ENCODE data around the gene PDE7B.
A peak's percentile ranks its signal among the peaks of the same experiment; 100 is the strongest.

Gene PDE7B

DNA sequence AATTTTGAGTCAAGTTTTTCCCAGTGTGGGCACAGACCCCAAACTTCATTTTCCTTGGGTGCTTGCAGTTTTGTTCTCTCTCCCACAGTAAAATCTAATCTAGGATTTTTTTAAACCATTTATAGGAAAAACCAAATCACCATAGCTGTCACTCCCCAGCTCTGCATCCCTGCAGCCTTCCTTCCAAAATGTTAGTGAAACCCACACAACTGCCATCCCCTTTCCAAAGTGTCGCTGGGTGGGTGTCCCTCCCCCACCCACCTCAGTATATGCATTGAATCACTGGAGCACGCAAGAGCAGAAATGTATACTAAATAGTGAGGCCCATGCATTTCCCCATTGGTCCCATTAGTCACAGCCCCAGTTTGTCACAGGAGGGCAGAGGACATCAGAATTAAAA, 260.3 kb downstream of the PDE7B start:
- no peak for DNase-seq (ENCODE audit: low read depth)
- TF ChIP-seq, protein P1, sequence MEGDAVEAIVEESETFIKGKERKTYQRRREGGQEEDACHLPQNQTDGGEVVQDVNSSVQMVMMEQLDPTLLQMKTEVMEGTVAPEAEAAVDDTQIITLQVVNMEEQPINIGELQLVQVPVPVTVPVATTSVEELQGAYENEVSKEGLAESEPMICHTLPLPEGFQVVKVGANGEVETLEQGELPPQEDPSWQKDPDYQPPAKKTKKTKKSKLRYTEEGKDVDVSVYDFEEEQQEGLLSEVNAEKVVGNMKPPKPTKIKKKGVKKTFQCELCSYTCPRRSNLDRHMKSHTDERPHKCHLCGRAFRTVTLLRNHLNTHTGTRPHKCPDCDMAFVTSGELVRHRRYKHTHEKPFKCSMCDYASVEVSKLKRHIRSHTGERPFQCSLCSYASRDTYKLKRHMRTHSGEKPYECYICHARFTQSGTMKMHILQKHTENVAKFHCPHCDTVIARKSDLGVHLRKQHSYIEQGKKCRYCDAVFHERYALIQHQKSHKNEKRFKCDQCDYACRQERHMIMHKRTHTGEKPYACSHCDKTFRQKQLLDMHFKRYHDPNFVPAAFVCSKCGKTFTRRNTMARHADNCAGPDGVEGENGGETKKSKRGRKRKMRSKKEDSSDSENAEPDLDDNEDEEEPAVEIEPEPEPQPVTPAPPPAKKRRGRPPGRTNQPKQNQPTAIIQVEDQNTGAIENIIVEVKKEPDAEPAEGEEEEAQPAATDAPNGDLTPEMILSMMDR (conservative IDR thresholded peaks at IDR 0.05; ENCODE audit: low read depth, low read length), result no peak
- no peak overlapping the region for H3K4me3 ChIP-seq (ENCODE audit: low read length)

DNA sequence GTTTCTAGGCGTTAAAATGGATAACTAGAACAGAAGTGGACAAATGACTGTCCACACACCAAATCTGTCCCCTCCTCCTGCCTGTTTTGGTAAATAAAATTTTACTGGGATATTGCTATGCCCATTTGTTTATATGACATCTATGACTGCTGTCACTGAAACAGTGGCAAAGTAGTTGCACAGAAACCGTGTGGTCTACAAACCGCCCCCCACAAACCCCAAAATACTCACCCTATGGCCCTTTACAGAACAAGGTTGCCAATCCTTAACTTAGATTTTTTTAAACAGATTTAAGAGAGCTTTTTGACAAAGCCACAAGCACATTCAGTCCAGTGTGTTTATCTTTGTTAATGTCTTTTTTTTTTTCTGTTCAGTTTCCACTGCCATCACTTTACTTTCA, 260.8 kb downstream of the PDE7B start:
- TF ChIP-seq, protein P1 (conservative IDR thresholded peaks at IDR 0.05; ENCODE audit: low read depth, low read length), result no peak
- no peak overlapping the region for H3K4me3 ChIP-seq (ENCODE audit: low read length)
- no peak for DNase-seq (ENCODE audit: low read depth)

DNA sequence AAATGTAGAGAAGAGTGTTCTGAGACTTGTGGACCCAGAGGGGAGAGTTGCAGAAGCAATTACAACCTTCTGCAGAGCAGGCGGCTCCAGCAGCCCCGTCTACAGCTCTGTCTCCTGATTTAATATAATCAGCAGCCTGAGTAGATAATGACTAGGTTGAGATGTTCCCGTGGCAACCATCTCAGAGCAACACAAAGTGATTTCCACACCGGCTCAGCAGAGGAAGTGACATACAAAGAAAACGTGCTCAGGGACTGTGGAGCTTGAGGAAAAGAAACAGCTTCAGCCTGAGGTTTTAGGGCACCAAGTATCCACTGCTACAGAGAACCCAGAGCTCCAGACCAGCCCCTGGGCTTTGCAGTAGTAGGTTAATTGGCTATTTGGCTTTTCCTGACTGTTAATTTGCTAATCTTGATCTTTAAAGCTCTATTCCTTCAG, 262.3 kb downstream of the PDE7B start:
- no peak overlapping the region for H3K4me3 ChIP-seq (ENCODE audit: low read length)
- peak; percentile 52 for DNase-seq (ENCODE audit: low read depth)
- TF ChIP-seq, protein P1 (conservative IDR thresholded peaks at IDR 0.05; ENCODE audit: low read depth, low read length), result no peak

DNA sequence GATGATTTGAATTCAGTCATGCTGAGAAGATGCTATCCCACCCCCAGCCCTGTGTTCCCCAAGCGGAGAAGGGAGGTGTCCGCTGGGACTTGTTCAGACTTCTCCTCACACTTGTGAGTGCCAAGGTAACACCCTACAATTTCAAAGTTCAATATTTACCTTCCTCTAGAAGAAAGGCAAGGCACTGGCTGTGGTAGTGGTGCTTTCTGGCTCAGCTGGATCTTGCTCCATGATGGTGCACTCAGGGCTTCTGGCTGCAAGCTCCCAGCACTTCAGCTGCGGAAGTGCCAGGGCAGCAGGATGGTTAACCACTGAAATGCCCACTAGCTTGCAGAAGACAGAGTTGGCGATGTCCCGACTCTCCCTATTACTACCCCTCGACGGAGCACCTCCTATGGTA, 263.2 kb downstream of the PDE7B start:
- no peak overlapping the region for H3K4me3 ChIP-seq (ENCODE audit: low read length)
- DNase-seq (ENCODE audit: low read depth), result no peak
- TF ChIP-seq, protein P1 (conservative IDR thresholded peaks at IDR 0.05; ENCODE audit: low read depth, low read length), result no peak

DNA sequence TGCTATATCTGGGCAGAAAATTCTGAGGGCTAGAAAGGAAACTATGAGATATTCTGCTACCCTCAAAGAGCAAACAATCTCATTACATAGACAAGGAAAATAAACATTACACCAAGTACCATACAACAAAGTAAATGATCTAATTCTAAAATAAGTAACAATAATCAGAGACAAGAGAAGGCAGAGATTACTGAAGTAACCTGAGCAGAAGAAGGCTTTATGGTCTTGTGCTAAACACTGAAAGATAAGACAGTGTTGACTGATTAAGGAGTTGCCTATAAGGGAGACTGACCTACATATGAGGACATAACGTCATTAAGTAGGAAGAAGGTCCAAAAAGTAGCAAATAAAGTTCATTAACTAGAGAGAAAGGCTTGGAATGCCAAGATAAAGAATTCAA, 264.4 kb downstream of the PDE7B start:
- TF ChIP-seq, protein P1 (conservative IDR thresholded peaks at IDR 0.05; ENCODE audit: low read depth, low read length), result no peak

DNA sequence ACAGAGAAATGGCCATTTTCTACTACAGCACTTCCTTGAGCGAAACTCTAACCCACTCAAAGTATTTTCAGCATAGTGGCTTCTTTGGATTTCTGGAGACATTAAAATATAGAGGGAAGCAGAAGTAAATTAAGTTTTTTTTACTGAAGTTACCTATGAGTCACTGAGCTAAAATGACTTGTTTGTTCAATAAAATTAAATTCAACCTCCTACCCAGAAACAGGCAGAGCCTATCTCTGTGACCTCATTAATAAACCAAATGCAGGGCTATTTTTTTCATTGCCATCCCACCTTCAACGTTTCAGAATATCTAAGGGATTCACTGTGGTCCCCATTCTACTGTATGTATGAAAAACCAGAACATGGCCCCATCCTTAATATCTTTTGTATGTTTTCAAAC, 265.6 kb downstream of the PDE7B start:
- TF ChIP-seq, protein P1 (conservative IDR thresholded peaks at IDR 0.05; ENCODE audit: low read depth, low read length), result no peak

More for the DNA sequence above, 264.4 kb downstream of the PDE7B start:
- no peak overlapping the region for H3K4me3 ChIP-seq (ENCODE audit: low read length)
- DNase-seq (ENCODE audit: low read depth), result no peak

DNA sequence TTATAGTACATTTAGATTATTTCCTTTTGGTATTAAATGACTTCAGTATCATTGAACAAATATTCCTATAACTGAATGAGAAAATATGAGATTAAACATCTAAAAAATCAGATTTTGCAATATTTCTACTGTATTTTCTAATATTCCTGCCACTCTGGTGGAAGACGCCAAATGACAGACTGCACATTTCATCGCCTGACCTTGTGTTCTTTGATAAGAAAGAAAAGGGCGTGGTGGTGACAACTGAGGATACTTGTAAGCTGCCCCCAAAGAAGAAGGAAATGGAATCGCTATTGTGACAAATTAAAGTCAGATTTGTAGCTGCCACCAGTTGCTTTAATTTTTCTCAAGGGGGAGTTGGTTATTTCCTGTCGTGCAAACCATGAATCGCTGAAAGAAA, 267.3 kb downstream of the PDE7B start:
- no peak overlapping the region for H3K4me3 ChIP-seq (ENCODE audit: low read length)
- TF ChIP-seq, protein P1 (conservative IDR thresholded peaks at IDR 0.05; ENCODE audit: low read depth, low read length), result no peak
- no peak for DNase-seq (ENCODE audit: low read depth)

More for the DNA sequence above, 265.6 kb downstream of the PDE7B start:
- no peak overlapping the region for H3K4me3 ChIP-seq (ENCODE audit: low read length)
- DNase-seq (ENCODE audit: low read depth), result no peak

Data from retinal pigment epithelial cell (primary cell).